ENCODE results near the gene PRR13.
"Not testable (repeated sequence)": the region's sequence is repeated elsewhere in the genome, so short reads cannot be mapped to it uniquely, and the experiment has no call there.

The PRR13 gene

DNA sequence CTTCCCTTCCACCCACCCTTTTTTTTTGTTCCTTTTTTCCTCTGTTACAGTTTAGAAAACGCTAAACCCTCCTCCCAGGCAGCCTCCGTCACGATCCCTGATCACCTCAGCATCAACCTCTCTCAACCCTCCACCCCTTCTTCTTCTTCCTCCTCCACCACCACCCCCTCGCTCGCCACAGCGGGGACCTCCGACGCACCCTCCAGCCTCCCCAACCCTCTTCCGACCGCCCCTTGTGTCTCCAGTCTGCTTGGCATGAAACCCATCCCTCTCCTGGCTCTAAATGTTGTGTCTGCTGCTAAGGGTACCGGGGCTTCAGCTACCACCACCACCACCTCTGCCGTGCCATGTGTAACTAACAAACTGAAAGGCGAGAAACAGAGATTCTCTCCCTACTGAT, 33.3 kb downstream of the PRR13 start:
- DNase-seq = no peak

DNA sequence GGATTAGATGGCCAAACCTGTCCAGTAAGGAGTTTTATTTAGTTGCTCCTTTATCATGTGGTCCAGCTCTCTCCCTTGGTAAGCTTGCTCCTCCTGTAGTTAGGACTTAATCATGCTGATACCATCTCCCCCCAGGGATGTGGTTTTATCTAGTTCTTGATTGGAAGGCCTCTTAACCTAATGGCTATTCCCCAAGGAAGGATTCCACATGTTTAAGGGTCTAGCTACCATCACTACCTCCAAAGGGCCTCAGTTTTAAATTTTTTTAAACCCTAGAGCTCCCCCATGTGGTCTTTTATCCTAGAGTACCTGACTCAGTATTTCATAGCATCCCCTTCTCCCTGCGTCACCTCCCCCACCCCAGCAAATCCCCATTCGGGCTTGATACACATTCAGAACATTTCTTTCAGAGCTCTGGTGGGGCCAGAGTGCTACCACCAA, 35.3 kb downstream of the PRR13 start:
- DNase-seq = no peak

DNA sequence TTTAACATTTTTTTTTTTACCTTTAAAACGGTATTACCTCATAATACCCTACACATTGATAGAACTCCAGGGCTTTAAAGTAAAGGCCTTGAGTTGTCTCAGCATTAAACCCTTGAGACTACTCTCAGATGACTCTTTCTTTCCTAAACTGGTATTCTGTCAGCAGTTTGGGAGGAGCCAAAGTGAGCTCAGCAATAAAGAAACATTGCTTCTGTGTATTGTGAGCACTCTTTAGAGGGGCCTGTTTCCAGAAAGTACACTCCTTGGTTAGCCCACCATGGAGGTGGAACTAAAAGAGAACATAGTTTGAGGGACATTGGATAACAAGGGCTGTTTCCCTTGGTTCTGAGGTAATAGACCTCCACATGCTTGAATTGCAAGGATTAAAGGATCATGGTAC, 37.3 kb downstream of the PRR13 start:
- DNase-seq = no peak

DNA sequence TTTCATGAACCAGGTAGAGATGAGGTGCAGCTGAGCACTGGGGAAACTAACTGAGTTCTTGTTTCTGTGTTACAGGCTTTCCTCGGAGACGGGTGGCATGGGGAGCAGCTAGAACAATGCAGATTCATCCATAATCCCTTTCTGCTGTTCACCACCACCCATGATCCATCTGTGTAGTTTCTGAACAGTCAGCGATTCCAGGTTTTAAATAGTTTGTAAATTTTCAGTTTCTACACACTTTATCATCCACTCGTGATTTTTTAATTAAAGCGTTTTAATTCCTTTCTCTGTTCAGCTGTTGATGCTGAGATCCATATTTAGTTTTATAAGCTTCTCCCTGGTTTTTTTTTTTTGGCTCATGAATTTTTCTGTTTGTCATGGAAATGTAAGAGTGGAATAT, 37.8 kb downstream of the PRR13 start:
- DNase-seq = no peak

DNA sequence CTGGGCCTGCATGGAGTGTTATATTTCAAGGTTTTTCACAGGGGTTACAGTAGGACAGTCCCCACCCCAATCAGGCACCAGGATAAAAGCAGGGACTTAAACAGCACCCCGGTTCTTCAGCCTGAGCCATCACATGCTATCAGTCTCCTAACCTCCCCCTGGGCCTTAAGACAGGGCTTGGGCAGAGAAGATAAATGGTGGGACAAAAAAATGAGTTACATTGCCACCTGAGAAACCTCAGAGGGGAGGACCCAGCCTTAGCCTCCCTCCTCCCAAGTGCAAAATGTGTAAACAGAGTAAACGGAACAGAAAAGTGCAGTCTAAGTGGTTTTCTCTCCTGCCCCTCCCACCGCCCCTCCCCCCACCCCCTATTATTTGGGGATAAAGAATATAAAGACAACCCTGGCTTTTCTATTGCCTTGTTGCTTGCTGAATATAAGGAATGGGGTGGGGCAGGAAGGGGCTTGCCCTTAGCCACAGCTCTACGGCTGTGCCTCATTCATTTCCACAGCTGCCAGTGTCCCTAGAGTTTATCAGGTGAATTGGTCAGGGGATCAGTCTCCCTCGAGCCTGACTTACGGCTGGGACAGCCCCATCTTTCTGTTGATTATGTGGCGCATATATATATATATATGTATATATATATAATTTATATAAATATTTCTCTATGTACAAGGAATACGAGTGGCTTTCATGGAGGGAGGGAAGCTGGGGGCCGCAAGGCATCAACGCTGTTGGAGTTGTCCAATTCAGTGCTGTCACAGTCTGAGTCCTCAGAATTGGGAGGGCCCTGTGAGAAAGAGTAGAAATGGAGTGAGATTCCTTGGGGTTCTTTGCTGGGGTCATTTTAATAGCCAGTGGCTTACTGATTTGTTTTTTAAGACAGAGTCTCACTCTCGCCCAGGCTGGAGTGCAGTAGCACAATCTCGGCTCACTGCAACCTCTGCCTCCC, 39.2 kb downstream of the PRR13 start:
- no peak for DNase-seq

DNA sequence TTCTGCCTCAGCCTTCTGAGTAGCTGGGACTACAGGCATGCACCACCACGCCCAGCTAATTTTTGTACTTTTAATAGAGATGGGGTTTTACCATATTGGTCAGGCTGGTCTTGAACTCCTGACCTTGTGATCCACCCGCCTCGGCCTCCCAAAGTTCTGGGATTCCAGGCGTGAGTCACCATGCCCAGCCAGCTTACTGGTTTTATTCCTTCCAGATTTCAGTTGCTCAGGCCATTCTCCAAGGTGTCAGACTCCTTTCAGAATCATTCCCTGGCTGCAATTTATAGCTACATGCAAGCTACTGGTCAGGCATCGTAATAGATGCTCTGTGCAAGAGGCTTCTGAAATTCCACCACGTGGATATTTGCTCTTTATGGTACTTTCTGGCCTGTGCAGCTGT, 39.9 kb downstream of the PRR13 start:
- DNase-seq = not testable (repeated sequence)

DNA sequence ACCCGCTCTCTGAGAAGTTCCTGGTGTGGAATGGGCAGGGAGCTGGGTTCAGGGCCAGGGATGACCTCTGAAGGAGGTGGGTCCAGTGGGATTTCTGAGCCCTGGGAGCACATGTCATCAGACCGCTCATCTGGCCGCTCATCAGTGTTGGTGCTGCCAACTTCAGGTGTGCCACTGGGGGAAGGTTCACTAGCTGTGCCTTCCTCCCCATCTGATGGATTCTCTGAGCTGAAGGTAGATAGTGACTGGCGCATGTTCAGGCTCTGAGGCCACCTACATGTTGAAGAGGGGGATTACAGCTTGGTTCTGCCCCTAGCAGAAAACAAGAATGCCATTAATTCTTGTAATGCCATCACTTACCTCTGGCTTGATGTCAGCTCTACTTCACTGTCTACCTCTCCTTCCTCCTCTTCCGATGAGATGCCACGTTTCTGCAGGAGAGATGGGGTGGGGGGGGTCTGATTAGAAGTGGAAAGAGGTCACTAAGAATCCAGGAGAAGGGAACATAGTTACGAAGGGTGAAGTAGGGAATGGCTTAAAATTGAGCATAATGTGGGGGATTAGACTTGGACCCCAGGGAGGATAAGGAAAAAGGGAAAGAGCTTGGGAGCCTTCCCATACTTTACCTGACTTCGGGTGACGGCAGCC, 40.5 kb downstream of the PRR13 start:
- no peak for DNase-seq

DNA sequence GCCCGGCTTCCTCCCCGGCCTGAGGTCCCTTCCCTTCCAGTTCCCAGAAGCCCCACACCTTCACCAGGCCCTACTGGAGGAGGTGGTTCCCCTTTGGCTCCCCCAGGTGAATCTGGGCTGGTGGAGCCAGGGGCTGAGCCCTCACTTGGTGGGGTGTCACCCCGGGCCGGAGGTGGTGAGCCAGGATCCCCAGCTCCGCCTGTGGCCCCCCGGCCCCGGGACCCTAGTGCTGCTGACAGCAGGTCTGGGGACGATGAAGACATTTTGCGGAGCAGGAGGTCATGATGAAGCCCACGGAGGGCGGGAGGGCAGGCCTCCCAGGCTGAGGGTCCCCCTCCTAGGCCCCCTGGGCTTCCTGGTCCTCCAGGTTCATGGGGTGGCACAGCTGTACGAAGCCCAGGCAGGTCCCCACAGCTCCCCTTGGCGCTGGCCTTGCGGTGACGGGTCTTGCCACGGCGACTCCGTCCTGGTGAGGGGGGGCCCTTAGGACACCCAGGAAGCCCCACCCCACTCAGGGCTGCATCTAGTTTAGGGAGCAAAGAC, 41.2 kb downstream of the PRR13 start:
- no peak for DNase-seq

DNA sequence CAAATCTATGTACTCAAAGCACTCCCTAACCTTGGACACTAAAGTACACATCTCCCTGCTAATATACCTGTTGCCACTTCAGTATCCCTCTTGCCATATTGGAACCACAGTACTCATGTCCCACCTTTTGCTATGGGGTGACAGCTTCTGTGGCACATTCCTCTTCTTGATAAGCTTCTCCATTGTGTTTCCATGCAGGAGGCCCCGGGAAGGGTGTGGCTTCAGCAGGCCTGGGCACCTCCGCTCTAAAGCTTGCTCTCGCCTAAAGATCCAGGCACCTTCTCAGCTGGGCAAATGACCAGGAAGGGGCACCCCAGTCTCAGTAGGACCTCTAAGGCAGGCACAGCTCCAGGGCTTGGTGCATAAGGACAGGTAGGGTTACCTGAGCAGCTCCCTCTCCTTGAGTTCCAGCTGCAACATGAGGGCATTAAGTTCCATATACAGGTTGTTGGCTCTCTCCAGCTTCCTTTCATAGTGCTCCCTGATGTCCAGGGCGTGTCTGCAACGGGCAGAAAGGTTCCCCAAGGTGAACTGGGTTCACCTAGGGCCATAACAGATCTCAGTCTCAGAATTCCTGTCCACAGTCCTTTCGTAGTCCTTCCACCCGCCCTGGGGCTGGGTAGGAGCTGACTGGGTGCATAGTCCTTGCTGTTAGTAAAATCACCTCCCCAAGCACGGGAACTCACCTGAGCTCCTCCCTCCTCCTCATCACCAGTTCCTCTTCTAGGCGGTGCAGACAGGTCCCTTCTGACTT, 41.9 kb downstream of the PRR13 start:
- DNase-seq = no peak

DNA sequence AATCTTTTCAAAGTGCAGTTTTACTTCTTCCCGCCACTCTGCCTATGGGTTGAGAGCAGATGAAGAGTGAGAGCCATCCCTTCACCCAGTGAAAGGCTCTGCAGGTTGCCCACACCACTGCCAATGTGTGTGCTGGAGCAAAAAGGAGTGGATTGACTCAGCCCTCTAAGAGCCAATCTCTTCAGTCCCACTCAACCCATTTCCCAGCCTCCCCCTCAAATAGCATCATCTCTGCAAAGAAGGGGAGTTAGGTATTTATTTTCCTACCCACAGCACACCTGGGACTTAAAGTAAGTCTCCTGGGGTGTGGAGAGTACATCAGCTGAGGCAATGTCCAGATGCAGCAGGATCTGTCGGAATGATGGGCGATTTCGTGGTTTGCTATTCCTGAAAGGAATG, 42.4 kb downstream of the PRR13 start:
- no peak for DNase-seq

DNA sequence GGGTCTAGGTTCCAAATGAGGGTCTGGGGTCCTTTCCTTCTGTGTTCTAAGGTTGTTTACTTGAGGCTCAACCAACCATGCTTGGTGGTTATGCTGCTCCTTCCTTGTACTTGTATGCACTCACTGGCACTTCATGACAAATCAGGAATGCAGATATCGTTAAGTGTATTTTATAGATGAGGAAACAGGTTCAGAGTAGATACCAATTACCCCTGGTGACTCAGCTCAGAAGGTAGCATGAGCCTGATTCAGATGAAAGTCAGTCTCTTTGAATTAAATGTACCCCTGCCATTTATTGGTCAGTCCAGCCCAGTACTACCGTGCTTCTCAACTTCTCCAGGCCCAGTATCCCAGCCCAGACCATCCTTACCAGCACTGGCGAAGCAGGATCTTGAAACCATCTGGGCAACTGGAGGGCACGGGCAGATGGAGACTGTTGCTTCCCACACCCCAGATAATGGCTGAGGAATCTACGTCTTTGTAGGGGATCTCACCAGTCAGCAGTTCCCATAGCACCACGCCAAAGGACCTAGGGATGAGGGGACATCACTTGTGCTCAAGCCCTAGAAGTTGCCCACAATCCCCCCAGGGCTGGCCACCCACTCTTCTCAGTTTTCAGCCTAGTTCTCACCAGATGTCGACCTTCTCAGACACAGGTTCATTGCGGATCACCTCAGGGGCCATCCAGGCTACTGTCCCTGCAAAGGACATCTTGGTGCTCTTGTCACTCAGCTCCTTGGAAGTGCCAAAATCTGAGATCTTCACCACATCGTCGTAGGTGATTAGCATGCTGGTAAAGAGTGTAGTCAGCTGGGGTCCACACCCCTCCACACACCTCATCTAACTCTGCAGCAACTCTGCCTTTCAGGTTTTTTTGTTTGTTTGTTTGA, 43.4 kb downstream of the PRR13 start:
- DNase-seq = no peak

DNA sequence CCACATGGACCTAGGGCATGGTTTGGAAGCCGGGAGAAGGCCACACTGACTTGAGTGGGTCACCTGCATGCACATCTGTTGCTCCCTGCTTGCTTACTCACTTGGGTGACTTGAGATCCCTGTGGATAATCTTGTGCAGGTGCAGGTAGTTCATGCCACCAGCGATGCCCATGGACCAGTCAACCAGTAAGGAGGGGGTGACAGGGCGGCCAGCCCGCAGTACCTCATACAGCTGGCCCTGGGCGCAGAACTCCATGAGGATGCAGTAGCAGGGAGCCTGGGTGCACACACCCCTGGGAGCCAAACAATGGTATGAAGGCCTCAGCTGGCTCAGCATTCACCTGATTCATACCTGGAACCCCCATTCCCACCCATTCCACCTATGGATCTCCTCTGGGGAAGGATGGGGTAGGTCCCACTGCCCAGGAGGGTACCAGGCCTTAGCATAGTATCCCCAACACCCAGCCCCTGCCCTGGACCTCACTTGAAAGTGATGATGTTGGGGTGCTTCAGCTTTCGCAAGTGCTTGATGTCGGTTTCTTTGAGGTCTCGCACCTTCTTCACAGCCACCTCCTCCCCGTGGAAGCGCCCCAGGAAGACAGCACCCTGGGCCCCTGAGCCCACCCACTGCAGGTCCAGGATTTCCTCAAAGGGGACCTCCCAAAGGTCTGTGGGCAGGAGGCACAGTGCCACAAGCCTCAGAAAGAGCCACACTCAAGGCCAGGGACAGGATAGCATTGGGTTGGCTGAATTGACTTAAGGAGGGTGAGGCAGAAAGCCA, 44.6 kb downstream of the PRR13 start:
- DNase-seq = no peak

DNA sequence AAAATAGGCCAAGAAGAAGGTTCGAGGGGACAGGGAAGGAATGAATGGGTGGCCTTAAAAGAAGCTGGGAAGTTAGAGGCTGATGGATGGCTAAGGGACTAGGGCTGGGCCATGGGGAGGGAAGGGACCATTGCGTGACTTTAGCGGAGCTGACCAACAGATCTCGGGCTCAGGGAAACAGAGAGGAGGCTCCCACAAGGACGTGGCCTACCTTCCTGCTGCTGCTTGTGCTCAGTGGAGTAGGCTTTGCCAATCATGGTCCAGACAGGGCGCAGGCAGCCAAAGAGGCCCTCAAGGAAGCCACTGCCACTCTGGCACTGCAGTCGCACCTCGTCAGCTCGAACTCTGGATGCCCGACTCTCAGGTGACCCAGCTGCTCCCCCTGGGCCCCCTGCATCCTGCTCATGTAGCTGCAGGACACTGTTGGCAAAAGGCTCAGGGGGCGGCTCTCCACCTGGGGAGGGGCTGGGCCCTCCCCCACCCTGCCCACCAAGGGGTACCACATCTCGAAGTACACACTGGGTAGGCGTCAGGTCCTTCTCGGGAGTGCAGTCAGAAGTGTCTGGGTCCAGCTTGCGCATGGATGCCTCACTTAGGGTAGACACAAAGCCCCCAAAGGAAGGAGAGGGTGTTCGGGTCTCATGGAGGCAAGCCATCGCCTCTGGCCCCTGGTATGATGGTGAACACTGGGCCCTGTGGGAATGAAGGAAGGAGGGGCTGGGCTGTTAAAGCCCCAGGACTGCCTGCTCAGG, 45.4 kb downstream of the PRR13 start:
- no peak for DNase-seq

DNA sequence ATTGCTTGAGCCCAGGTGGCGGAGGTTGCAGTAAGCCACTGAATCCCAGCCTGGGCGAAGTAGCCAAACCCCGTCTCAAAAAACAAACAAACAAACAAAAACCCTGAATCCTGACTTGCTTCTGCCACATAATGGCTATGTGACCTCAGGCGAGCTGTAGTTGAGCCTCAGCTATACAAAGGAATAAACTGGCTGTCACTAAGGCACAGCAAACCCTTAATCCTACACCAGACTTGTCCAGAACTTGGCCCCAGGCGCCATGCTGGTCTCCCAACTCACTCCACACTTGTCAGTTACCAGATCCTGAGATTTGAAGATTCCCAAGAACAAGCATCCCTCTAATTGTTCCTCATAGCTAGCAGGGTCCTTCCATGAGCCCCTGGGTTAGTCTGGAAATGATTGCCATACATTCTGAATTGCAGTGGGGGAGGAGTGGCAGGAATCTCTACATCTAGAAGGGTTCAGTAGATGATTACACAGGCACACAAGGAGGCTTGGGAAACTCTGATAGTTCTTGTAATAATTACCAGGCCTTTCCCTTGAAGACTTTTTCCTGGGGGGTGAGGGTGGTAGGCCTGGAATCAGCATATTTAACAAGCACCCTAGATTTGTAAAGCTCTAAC, 47.8 kb downstream of the PRR13 start:
- DNase-seq = no peak

DNA sequence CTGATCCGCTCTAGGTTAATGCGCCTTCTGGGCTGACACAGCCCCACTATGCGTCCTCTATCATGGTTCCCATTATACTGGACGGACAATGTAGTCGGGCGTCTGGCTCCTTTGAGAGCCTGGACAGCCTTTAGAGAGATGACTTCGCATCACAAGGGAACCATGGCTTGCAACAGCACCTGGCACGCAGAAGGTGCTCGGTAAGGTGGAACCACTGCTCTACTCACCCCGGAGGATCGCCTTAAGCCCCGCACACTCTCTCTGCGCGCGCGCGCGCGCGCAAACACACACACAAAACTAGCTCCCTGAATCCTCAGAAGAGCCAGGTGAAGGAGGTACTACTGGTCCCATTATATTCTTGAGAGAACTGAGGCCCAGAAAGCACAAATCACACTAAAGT, 50.7 kb downstream of the PRR13 start:
- no peak for DNase-seq

DNA sequence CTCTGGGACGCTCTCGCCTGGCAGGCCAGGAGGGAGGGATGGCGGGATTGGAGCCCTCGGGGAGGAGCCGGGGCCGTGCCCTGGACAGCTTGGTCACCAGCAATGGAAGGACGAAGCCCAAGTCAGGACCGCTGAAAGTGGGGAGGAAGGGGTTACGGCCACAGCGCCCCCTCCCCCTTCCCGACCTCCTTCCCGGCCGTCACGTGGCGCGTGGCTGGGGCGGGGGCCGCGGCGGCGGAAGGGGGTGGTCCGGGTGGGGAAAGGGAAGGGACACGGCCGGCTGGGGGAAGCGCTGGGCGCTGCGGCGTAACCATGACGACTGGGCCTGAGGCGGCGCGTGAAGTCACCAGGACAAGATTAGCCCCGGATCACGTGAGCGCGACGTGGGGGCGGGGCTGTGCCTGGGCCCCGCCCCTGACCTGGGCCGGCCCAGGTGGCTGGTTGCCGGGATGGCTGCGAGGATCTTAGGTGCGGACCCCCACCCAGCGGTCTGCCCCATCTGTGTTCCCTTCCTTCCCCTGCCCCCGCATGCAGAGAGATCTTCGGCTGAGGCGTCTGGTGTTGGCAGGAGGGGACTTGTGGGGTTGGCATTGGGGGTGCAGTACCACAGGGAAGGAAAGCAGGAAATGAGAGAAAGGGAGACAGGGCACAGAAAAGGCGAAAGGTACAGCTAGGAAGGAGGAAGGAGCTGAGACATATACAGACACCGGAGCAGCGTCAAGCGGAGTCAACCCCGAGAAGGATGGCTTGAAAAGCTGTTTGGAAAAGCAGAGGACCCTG, 51.5 kb downstream of the PRR13 start:
- peak; percentile 55 to 81 (median 64) for DNase-seq

DNA sequence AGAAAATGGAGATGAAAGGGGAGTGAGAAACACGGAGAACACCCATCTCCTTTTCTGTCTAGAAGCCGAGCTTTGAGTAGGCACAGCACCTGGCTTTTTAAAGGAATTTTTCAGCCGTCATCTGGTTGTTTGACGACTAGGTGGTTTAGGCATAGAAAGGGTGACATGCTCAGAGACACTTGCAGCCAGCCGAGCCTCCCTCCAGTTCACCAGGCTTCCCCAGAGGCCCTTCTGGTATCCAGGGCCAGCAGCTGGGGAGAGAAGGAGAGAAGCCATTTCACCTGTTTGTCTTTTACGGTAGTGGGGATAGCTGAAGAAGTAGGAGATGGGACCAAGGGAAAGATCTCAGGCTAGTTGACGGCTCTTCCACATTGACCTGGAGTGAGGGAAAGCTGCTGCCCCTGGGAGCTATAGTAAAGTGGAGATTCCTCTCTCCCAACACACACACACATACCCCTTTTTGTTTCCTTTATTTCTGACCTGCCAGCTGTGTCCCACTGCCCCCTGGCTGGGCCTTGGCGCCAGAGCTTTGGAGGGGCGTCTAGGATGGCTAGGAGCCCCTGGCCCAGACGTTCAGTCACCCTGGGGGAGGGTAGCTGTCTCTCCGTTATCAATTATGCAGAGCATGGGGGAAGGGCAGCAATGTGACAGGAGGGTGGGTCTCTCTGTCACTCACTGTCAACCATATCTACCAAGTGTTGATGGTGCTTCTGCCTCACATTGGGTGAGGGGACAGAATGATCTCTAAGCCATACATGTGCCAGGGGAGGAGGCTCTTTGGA, 52.3 kb downstream of the PRR13 start:
- no peak for DNase-seq

Data from activated naive CD4-positive, alpha-beta T cell (primary cell).